GOT3 (cell line): ENCODE data around the gene TMEFF2.
"Not testable (repeated sequence)": the region's sequence is repeated elsewhere in the genome, so short reads cannot be mapped to it uniquely, and the experiment has no call there.

Experiments
- DNase-seq: peaks from one replicate; lab custom pipeline; 2025; ENCODE audit warnings: mixed read lengths; lab: John Stamatoyannopoulos, UW

TMEFF2 gene

DNA sequence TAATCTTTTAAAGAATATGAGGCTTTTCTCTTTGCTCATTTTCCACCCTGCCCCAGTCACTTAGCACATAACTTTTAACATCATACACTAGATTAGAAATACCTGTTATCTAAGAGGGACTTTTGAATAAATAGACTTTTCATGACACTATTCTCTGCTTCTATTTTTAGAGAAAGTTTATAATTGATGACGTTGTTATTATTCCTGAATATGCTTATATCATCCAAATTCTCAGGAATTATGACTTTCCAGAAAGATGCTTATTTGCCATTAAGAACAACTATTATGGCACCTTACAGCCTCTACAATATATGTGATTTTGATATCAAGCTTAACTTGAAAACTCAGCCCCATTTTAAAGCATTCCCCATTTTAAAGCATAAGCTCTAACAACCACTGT lies 11.4 kb downstream of the TMEFF2 start:
- no peak for DNase-seq

DNA sequence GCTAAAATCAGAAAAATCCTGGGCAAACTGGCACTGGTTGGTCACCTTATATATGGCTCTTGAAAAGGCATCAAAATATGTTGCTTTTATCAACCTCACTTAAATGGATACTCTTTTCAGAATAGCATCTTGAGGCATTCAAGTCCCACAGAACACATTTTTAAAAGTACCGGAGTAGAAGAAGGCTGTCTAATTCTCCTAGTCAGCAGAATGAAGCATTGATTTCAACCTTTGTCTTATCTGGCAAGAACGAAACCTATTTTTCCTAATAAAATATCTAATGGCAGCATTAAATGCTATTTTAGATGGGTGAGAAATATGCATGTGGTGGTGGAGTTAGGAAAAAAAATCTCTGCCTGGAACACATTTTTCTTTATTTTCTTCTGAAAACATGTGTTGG lies 27.8 kb downstream of the TMEFF2 start:
- no peak for DNase-seq

- DNase-seq, result no peak
Measured at GRCh38 chr2:192165842-192166241, 28.9 kb downstream of the TMEFF2 start.

GRCh38 chr2:192162392-192163042 lies 32.2 kb downstream of the TMEFF2 start:
- DNase-seq, result no peak

DNA sequence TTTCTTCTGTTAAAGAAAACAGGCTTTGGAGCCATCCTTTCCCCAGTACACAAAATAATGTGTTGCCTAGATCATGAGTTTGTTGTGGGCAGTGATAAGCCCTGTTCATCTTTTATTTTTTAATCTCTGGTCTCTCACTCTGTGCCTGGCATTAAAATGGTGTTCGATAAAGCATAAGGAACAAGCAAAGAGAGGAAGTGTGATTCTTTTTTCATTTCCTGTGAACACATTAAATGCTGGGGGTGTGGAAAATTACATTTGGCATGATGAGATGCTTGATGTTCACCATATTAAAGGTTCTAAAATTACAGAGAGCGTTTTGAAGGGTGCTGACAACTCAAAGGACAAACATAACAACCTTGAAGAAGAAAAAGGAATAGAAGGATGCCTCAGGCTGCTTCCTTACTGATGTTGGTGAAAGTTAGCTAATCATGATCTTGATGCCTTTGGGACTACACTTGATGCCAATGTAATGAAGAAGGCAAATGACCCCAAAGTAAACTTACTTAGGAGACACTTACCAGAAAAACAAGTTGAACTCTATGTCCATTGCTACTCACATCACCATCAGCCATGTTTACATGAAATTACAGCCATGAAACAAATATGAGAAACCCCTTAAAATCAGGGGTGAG lies 33.0 kb downstream of the TMEFF2 start:
- no peak for DNase-seq

DNA sequence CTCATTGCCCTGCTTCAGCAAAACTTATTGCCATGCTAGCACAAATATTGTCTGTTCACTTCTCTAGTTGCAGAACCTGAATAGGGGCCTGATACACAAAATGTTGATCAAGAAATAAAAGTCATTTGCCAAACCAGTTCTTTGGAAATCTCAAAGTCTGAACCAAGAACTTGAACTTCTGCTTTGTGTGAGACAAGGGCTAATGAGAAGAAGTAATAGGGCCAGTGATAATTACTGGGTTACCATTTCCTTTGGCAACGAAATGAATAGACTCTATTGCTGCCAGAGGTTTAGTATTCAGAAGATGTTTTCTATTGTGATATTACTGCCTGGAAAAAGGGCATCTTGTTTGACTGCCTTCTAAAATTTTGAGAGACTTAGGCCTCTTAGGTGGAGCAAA lies 35.0 kb downstream of the TMEFF2 start:
- no peak for DNase-seq

- no peak for DNase-seq
Measured at GRCh38 chr2:192159208-192159607, 35.5 kb downstream of the TMEFF2 start.

- no peak for DNase-seq
Measured at GRCh38 chr2:192157776-192158175, 37.0 kb downstream of the TMEFF2 start.

DNA sequence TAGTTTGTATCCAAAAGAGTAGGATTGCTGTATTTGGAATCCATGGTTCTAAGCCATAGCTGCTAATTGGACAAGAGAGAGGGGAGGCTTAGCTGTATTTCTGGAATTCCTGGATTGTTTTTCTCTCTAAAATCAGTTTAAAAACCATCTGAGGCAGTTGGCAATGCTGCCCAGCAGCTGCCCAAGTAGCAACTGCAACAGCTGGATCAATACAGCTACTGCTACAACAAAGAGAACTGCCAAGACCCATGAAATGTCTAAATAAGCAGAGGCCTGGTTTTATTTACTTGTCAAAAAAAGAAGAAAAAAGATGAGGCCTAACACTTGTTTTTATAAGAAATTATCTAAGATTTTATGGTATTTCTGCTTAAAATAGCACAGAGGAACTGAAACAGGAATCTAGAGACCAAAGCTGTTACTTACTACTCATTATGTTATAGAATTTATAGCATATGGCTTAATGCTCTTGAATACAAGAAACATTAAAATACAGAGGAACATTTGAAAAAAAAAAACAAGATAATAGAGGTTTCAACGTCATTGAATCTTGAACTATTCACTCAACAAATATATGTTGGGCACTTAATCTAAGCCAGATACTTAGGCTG lies 39.1 kb downstream of the TMEFF2 start:
- DNase-seq, result no peak

- DNase-seq, result no peak
Measured at GRCh38 chr2:192153561-192153960, 41.2 kb downstream of the TMEFF2 start.

DNA sequence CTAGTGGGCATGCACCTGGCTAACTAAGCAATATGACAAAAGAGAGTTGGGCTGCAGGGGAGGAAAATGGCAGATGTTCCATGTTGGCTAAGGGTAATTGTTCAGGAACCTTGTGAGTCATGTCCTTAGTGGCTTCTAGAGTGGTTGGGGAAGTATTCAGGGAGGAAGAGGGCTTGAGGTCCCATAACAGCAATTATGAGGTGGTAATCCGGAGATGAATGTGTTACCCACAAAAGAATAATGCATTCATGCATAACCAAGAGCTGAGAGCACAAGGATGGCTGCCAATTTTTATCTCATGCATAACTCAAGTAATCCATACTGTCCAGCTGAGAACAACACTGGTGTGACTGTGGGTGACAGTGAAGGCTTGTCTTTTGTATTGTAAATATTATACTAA lies 42.9 kb downstream of the TMEFF2 start:
- DNase-seq, result no peak

DNA sequence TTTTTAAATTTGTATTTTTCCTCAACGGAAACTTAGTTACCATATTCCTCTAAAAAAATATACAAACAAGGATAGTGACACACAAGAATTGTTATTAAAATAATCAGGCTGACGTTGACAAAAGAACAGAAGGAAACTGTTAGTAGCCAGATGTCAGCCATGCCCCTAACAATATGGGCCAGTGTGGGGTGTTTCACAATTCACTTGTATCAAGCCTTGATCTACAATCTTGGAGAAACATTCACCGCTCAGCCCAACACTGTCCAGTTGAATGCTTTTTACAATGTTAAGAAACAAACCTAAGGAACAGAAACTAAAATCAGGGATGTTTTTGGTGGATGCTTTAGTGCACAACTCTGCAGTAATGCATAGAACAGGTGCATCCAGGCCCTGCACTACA lies 44.6 kb downstream of the TMEFF2 start:
- DNase-seq, result no peak

DNA sequence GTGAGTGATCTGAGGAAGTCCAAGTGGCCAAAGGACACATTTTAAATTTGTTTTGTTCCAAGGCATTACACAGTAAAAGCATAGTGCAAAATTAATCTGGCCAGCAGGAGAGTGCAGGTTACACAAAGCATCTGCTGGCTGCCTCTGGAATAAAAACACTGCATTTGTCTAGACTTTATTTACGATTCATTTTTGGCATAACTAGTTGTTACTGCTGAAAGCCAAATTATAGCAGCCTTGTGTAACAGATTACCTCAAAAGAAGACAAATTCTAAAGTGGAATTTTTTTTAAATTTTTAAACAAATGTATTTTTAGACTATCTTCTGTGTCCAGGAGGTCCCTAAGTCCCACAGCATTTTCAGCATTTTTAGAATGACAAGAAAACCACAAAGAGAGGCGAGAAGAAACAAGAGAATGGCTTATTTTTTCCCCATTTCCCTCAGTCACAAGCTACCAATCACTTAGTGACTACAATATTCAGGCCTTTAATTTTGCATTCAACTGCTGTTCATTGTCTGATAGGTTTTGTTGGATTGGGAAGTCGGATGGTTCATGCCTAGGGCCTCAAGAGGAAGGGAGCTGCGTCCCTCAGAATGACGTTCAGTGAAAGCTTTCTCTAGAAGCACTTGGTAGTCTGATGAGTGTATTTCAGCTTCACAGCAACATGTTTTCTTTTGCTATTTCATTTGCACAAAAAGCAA lies 46.0 kb downstream of the TMEFF2 start:
- no peak for DNase-seq

DNA sequence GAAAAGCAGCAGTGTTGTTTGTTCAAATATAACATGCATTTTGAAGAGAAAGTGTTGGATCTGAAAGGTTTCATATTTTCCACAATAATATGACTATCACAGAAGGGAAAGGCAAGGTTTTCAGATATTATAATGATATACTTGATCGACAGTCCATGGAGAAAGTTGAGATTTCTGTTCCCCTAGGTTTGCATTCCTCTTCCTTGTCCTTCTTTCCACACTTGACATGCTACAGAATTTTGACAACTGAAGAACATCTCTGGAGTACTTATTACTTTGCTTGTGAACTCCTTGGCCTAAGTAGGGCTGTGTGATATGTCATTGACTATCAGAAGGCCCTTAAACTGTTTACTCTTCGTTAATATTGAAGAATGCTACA lies 46.5 kb downstream of the TMEFF2 start:
- no peak for DNase-seq

- no peak for DNase-seq
Measured at GRCh38 chr2:192146069-192147015, 48.4 kb downstream of the TMEFF2 start.

- no peak for DNase-seq
Measured at GRCh38 chr2:192145496-192145895, 49.2 kb downstream of the TMEFF2 start.

- no peak for DNase-seq
Measured at GRCh38 chr2:192140236-192140839, 54.4 kb downstream of the TMEFF2 start.

GRCh38 chr2:192139813-192140212 lies 54.9 kb downstream of the TMEFF2 start:
- DNase-seq, result no peak

- DNase-seq, result no peak
Measured at GRCh38 chr2:192137451-192137850, 57.3 kb downstream of the TMEFF2 start.

DNA sequence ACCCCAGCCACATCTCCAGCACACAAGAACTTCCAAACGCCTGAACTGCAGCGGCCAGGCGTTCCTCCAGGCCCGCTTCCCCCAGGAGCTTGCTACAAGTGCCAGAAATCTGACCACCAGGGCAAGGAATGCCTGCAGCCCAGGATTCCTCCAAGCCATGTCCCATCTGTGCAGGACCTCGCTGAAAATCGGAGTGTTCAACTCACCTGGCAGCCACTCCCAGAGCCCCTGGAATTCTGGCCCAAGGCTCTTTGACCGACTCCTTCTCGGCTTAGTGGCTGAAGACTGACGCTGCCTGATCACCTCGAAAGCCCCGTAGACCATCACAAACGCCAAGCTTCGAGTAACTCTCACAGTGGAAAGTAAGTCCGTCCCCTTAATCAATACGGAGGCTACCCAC lies 62.1 kb downstream of the TMEFF2 start:
- DNase-seq, result not testable (repeated sequence)

DNA sequence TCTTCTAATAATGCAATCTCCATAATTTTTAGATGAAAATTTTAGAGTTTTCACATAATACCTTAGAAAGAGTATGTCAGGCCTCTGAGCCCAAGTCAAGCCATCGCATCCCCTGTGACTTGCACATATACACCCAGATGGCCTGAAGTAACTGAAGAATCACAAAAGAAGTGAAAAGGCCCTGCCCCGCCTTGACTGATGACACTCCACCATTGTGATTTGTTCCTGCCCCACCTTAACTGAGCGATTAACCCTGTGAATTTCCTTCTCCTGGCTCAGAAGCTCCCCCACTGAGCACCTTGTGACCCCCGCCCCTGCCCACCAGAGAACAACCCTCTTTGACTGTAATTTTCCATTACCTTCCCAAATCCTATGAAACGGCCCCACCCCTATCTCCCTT lies 64.4 kb downstream of the TMEFF2 start:
- not testable (repeated sequence) for DNase-seq
